Natural killer cell treated with Interleukin-12 subunit alpha and Interleukin-12 subunit beta and Interleukin-15 and Interleukin-18, amount 100 ng/mL, for 72 hours (primary cell): ENCODE measurements around the gene ZIC2. TPM values are rescaled to one million over a fixed set of nuclear protein-coding genes. Genes with fewer than 3 reads are reported as not detected.
"Not testable (repeated sequence)": the region's sequence is repeated elsewhere in the genome, so short reads cannot be mapped to it uniquely, and the experiment has no call there.

ENCODE experiments used
- ATAC-seq, 2 donors: fragments of 150-1000 bp; cut with Tn5 transposase in 1 of 2; sonication (Bioruptor Pico), chemical (Tn5 transposase) in 1 of 2; 2 replicates each; pipeline ENCODE4 v1.10.0; 2021
- DNase-seq: peaks from one replicate; pipeline ENCODE4 v3.0.0; 2022; ENCODE audit warnings: low spot score
- H3K27ac Mint-ChIP-seq, 2 donors: 1 replicate in 1 of 2; 2 replicates in 1 of 2; pipeline ENCODE4 v1.8.0; 2022; ENCODE audit warnings: mixed read lengths in 2 of 2, mild to moderate bottlenecking in 1 of 2, moderate library complexity in 1 of 2
- H3K27me3 Mint-ChIP-seq, 2 donors: 1 replicate in 1 of 2; 2 replicates in 1 of 2; pipeline ENCODE4 v1.8.0; 2022; ENCODE audit warnings: mixed read lengths in 2 of 2
- H3K36me3 Mint-ChIP-seq: one replicate; pipeline ENCODE4 v1.8.0; 2022; ENCODE audit warnings: mixed read lengths
- H3K4me1 Mint-ChIP-seq, 2 donors: 1 replicate in 1 of 2; 2 replicates in 1 of 2; pipeline ENCODE4 v1.8.0; 2022; ENCODE audit warnings: low read depth in 2 of 2, mixed read lengths in 2 of 2, mild to moderate bottlenecking in 1 of 2
- H3K4me3 Mint-ChIP-seq: one replicate; pipeline ENCODE4 v1.8.0; 2022; ENCODE audit warnings: mixed read lengths
- H3K9me3 Mint-ChIP-seq: 2 replicates; pipeline ENCODE4 v1.8.0; 2022; ENCODE audit warnings: mixed read lengths
- total RNA-seq, 2 donors: library from RNA; stranded (reverse); gene quantifications; one replicate each; pipeline ENCODE4 v1.2.3, GENCODE V29; 2022

Gene ZIC2
- total RNA-seq, 2 donors from 2014 or later: 3.4 TPM; not detected in 1

- no peak for ATAC-seq
- Mint-ChIP-seq H3K27ac (no peak overlapping the region), H3K9me3 (no peaks in the 10 kb centered on the region)
Observed at GRCh38 chr13:100014621-100015020, 33.0 kb downstream of the ZIC2 start.

GRCh38 chr13:100019780-100020356 lies 38.3 kb downstream of the ZIC2 start:
- H3K27ac Mint-ChIP-seq: no peak overlapping the region
- H3K9me3 Mint-ChIP-seq: no peaks in the 10 kb centered on the region
- H3K36me3 Mint-ChIP-seq: no peaks in the 10 kb centered on the region
- ATAC-seq (peak in 1 of 2 donors; percentile 24), DNase-seq (no peak)
- no peaks in the 10 kb centered on the region for H3K4me1 Mint-ChIP-seq
- peaks cover 10 to 11% of the 10 kb centered on the region in 2 donors for H3K27me3 Mint-ChIP-seq
- H3K4me3 Mint-ChIP-seq: no peak overlapping the region

More at GRCh38 chr13:100014621-100015020, 33.0 kb downstream of the ZIC2 start:
- Mint-ChIP-seq H3K4me1 (no peaks in the 10 kb centered on the region), H3K4me3 (no peak overlapping the region), H3K36me3 (no peaks in the 10 kb centered on the region), H3K27me3 (peaks cover 28 to 34% of the 10 kb centered on the region in 2 donors)
- no peak for DNase-seq

GRCh38 chr13:100022798-100023197 lies 41.2 kb downstream of the ZIC2 start:
- Mint-ChIP-seq H3K4me3 (no peak overlapping the region), H3K9me3 (no peaks in the 10 kb centered on the region), H3K36me3 (no peaks in the 10 kb centered on the region), H3K4me1 (no peaks in the 10 kb centered on the region), H3K27me3 (peaks cover 9 to 11% of the 10 kb centered on the region in 2 donors), H3K27ac (no peak overlapping the region)
- DNase-seq: no peak
- ATAC-seq: no peak

- H3K4me1 Mint-ChIP-seq: no peaks in the 10 kb centered on the region
- DNase-seq (no peak), ATAC-seq (no peak)
- no peaks in the 10 kb centered on the region for H3K36me3 Mint-ChIP-seq
- H3K9me3 Mint-ChIP-seq: no peaks in the 10 kb centered on the region
- peaks cover 15 to 16% of the 10 kb centered on the region in 2 donors for H3K27me3 Mint-ChIP-seq
- no peak overlapping the region for H3K27ac Mint-ChIP-seq
- no peak overlapping the region for H3K4me3 Mint-ChIP-seq
Observed at GRCh38 chr13:100024023-100024422, 42.4 kb downstream of the ZIC2 start.

- ATAC-seq (no peak), DNase-seq (no peak)
- Mint-ChIP-seq H3K4me3 (no peak overlapping the region), H3K4me1 (no peaks in the 10 kb centered on the region), H3K36me3 (no peaks in the 10 kb centered on the region), H3K27ac (no peak overlapping the region), H3K27me3 (peaks cover 16 to 26% of the 10 kb centered on the region in 2 donors), H3K9me3 (no peaks in the 10 kb centered on the region)
Observed at GRCh38 chr13:100029933-100030332, 48.3 kb downstream of the ZIC2 start.

GRCh38 chr13:100032642-100033041 lies 51.1 kb downstream of the ZIC2 start:
- not testable (repeated sequence) for H3K4me3 Mint-ChIP-seq, ATAC-seq, H3K36me3 Mint-ChIP-seq, H3K9me3 Mint-ChIP-seq, DNase-seq, H3K27ac Mint-ChIP-seq, H3K4me1 Mint-ChIP-seq
- peaks cover 12 to 18% of the 10 kb centered on the region in 2 donors for H3K27me3 Mint-ChIP-seq

- DNase-seq (no peak), ATAC-seq (no peak)
- no peaks in the 10 kb centered on the region for H3K9me3 Mint-ChIP-seq
- no peak overlapping the region for H3K27ac Mint-ChIP-seq
- H3K4me1 Mint-ChIP-seq: no peaks in the 10 kb centered on the region
- H3K27me3 Mint-ChIP-seq: peaks cover 11 to 12% of the 10 kb centered on the region in 2 donors
- no peak overlapping the region for H3K4me3 Mint-ChIP-seq
- no peaks in the 10 kb centered on the region for H3K36me3 Mint-ChIP-seq
Observed at GRCh38 chr13:100035936-100036335, 54.4 kb downstream of the ZIC2 start.

Other genes with a start within 250 kb of the ZIC2 start
- not detected for gene ZIC5, start 10.0 kb upstream of the ZIC2 start, total RNA-seq
- 10 to 100 TPM in 1 of 2 donors, 1 to 10 TPM in 1; 9.1 to 27.1 TPM for gene PCCA, start 107.3 kb downstream of the ZIC2 start, total RNA-seq